Heart left ventricle (tissue), 16 donors: ENCODE results near the gene TSC2. TPM values are rescaled to one million over a fixed set of nuclear protein-coding genes. Genes with fewer than 3 reads are reported as not detected.

ENCODE experiments used
- ATAC-seq, 4 donors: fragments of 200-7000 bp; cut with Tn5 transposase; one replicate each; pipeline ENCODE4 v1.9.1; 2020 to 2022; ENCODE audit warnings: moderate library complexity in 4 of 4, mild to moderate bottlenecking in 3 of 4, moderate number of reproducible peaks in 1 of 4
- DNase-seq, 5 donors: peaks; one replicate each; pipeline ENCODE4 v3.0.0-alpha.2; 2020
- H3K27ac ChIP-seq, 12 donors: fragments of 200-600 bp; sonication (generic) in 4 of 12; one replicate each; pipeline versions ENCODE4 v1.5.0 to v1.8.0; 2016 to 2022; ENCODE audit warnings: mild to moderate bottlenecking in 2 of 12
- H3K27me3 ChIP-seq, 9 donors: fragments of 200-600 bp; sonication (generic) in 2 of 9; one replicate each; pipeline versions ENCODE4 v1.5.1 to v1.8.0; 2016 to 2022; ENCODE audit warnings: mild to moderate bottlenecking in 3 of 9
- H3K36me3 ChIP-seq, 9 donors: fragments of 200-600 bp; sonication (generic) in 2 of 9; one replicate each; pipeline versions ENCODE4 v1.5.0 to v1.8.0; 2018 to 2022; ENCODE audit warnings: mild to moderate bottlenecking in 2 of 9
- H3K4me1 ChIP-seq, 12 donors: fragments of 200-600 bp; sonication (generic) in 4 of 12; one replicate each; pipeline versions ENCODE4 v1.5.0 to v1.8.0; 2016 to 2022; ENCODE audit warnings: mild to moderate bottlenecking in 3 of 12
- H3K4me3 ChIP-seq, 12 donors: fragments of 200-600 bp; sonication (generic) in 4 of 12; one replicate each; pipeline versions ENCODE4 v1.5.0 to v1.8.0; 2017 to 2022; ENCODE audit warnings: mild to moderate bottlenecking in 9 of 12, moderate library complexity in 4 of 12
- H3K9me3 ChIP-seq, 12 donors: fragments of 200-600 bp; sonication (generic) in 4 of 12; one replicate each; pipeline versions ENCODE4 v1.5.0 to v1.8.0; 2016 to 2022; ENCODE audit warnings: mild to moderate bottlenecking in 1 of 12
- CTCF ChIP-seq, 12 donors: fragments of 200-600 bp; sonication (generic) in 4 of 12; IDR thresholded peaks; one replicate each; pipeline versions ENCODE4 v1.5.0 to v1.8.0; 2018 to 2022; ENCODE audit warnings: antibody characterized with exemption in 12 of 12, mild to moderate bottlenecking in 5 of 12
- POLR2A ChIP-seq, 2 donors: fragments of 450-650 bp; IDR thresholded peaks; one replicate each; pipeline ENCODE4 v1.6.1; 2017; ENCODE audit warnings: antibody characterized with exemption in 2 of 2, mild to moderate bottlenecking in 2 of 2, moderate library complexity in 2 of 2
- WGBS, 4 donors: extraction: QIAGEN DNeasy Blood & Tissue Kit in 2 of 4; methylation state at CpG; one replicate each; pipeline versions ENCODE4 v1.1.5 to v1.1.7; 2013 to 2018; 5-methylcytosine and 5-hydroxymethylcytosine counted together
- intact Hi-C, 10 donors: fragments of 100-400 bp; cut with DNase I; formaldehyde crosslinking; loops; one replicate each; pipeline versions ENCODE4 v1.11.1 to v1.14.2; 2022
- polyA plus RNA-seq, 2 donors: library from polyadenylated mRNA; stranded (reverse); fragments of 200-250 nt; gene quantifications; one replicate each; pipeline ENCODE4 v1.2.3, GENCODE V29; 2013
- total RNA-seq, 9 donors: library from RNA; depleted of rRNA in 2 of 9; stranded (reverse); fragments of >200 nt in 2 of 9; fragmentation: NEBNext Ultra II Directional in 3 of 9; extraction: Animal tissue kit (Norgen Biotek cat#: 25700) in 3 of 9; gene quantifications; one replicate each; pipeline versions ENCODE4 v1.1.0 to v1.2.4, GENCODE V29; 2016 to 2023
- donor health status: ischemic (EF 13 %, LVEDD 7.1; RV severe dilation, severe dysfunction).
- donor health status: healthy with polysubstance abuse.
- donor health status: DM: no; HTN: yes; CAD: no.
- donor health status: DM: no; HTN: no; CAD: no.
- donor health status: ischemic (EF 25% LVEDD 6.9; RV normal size, moderate dysfunction).
- donor health status: ischemic (EF 25% LVEDD 5.7; RV mildly dilated, moderate dysfunction).
- donor health status: healthy.
- donor health status: DM: yes; HTN: yes; CAD: no.
- donor health status: ischemic (EF 35%, LVEDD 5.7; RV mildly dilated, moderate dysfunction).
- donor health status: nonischemic (EF 11% LVEDD 7.7; RV severe dilation, severe dysfunction).
- donor health status: DM: yes; HTN: yes; CAD: no.
- donor health status: PGD.
- donor health status: ischemic (EF 29% LVEDD 5.4; RV normal size, mild dysfunction).
- donor health status: nonischemic (EF 23%, LVEDD 6.1; RV moderate dilation, normal function).

The TSC2 gene
- total and polyA plus RNA-seq, 11 donors = 33.3 to 94.5 (median 67.7) TPM

- intact Hi-C loops = loop anchor here in 3 of 10 donors (2.0 to 10.0 kb wide), 2 partner anchors 21 to 59 kb away; partner anchors contain the start of genes NTHL1 (in 2 of the 3) and TSC2 (in 2 of the 3)
- ATAC-seq (no peak), DNase-seq (peak in 2 of 5 donors; percentile 30 to 43)
- peak overlapping the region; percentile 62 to 97 (median 88) for H3K27ac ChIP-seq
- TF ChIP-seq POLR2A (IDR thresholded peaks at IDR 0.05) = no peak
- TF ChIP-seq CTCF (IDR thresholded peaks at IDR 0.05) = no peak
- H3K4me3 ChIP-seq = peak overlapping the region in 11 of 12 donors; percentile 42 to 98 (median 89)
- H3K36me3 ChIP-seq = peaks cover 0 to 14% (median 6%) of the 10 kb centered on the region in 9 donors
- H3K4me1 ChIP-seq = peaks cover 0 to 72% (median 40%) of the 10 kb centered on the region in 12 donors
- peaks cover 0 to 28% (median 9%) of the 10 kb centered on the region in 9 donors for H3K27me3 ChIP-seq
- WGBS, 4 donors = 66 to 76% (median 66%) methylated on average over 16 of the region's 16 CpGs
- H3K9me3 ChIP-seq = no peaks in the 10 kb centered on the region
Measured at GRCh38 chr16:2025878-2026460, 21.8 kb upstream of the TSC2 start.

GRCh38 chr16:2026461-2027023 lies 21.2 kb upstream of the TSC2 start, which contains the start of gene NHERF2:
TSS of gene NHERF2 (plus strand) at chr16:2026902. CDS start at chr16:2027006, 104 bp downstream.
- Histone ChIP-seq H3K27me3 (peaks cover 0 to 22% (median 3%) of the 10 kb centered on the region in 9 donors), H3K9me3 (no peaks in the 10 kb centered on the region), H3K36me3 (peaks cover 0 to 20% (median 6%) of the 10 kb centered on the region in 9 donors), H3K4me3 (peak within 1 kb of the TSS; percentile 70 to 98 (median 88)), H3K27ac (peak within 1 kb of the TSS; percentile 66 to 98 (median 92)), H3K4me1 (peaks cover 0 to 74% (median 40%) of the 10 kb centered on the region in 12 donors)
- peak in 3 of 5 donors; percentile 46 to 74 (median 62) for DNase-seq
- 7 to 18% (median 13%) methylated on average over 22 to 58 of the region's 59 CpGs for WGBS, 4 donors
- no peak for TF ChIP-seq POLR2A (IDR thresholded peaks at IDR 0.05)
- no peak for TF ChIP-seq CTCF (IDR thresholded peaks at IDR 0.05)
- intact Hi-C loops = loop anchor here in 2 of 10 donors (2.0 to 10.0 kb wide), 2 partner anchors 20 to 58 kb away; partner anchors contain the start of genes NTHL1 (in 1 of the 2) and TSC2 (in 1 of the 2)
- ATAC-seq = peak in 3 of 4 donors; percentile 3 to 9 (median 9)

GRCh38 chr16:2027024-2028010 lies 20.5 kb upstream of the TSC2 start:
- peaks cover 0 to 28% (median 7%) of the 10 kb centered on the region in 9 donors for H3K36me3 ChIP-seq
- H3K4me1 ChIP-seq = peaks cover 0 to 82% (median 41%) of the 10 kb centered on the region in 12 donors
- H3K4me3 ChIP-seq = peak overlapping the region; percentile 70 to 98 (median 88)
- no peaks in the 10 kb centered on the region for H3K9me3 ChIP-seq
- intact Hi-C loops = loop anchor here in 3 of 10 donors (2.0 to 10.0 kb wide), 2 partner anchors 19 to 57 kb away; partner anchors contain the start of genes NTHL1 (in 2 of the 3) and TSC2 (in 2 of the 3)
- WGBS, 4 donors = 6 to 24% (median 7%) methylated on average over 19 to 76 of the region's 76 CpGs
- ATAC-seq = peak in 1 of 4 donors; percentile 9
- peak overlapping the region; percentile 66 to 98 (median 92) for H3K27ac ChIP-seq
- DNase-seq = peak in 4 of 5 donors; percentile 43 to 64 (median 48)
- H3K27me3 ChIP-seq = peaks cover 0 to 17% (median 0%) of the 10 kb centered on the region in 9 donors
- TF ChIP-seq CTCF (IDR thresholded peaks at IDR 0.05) (no peak), POLR2A (IDR thresholded peaks at IDR 0.05) (no peak)
